ENCODE measurements around the gene ZNF438.

The ZNF438 gene

GRCh38 chr10:30847199-30847598 is 184.5 kb downstream of the ZNF438 start:
- DNase-seq (ENCODE audit: low spot score), result no peak

GRCh38 chr10:30846710-30847109 is 185.0 kb downstream of the ZNF438 start:
- DNase-seq (ENCODE audit: low spot score), result no peak

- DNase-seq (ENCODE audit: low spot score), result no peak
Measured at GRCh38 chr10:30842894-30843293, 188.8 kb downstream of the ZNF438 start.

- no peak for DNase-seq (ENCODE audit: low spot score)
Measured at GRCh38 chr10:30842185-30842584, 189.5 kb downstream of the ZNF438 start.

GRCh38 chr10:30840395-30841050 is 191.1 kb downstream of the ZNF438 start:
- no peak for DNase-seq (ENCODE audit: low spot score)

- no peak for DNase-seq (ENCODE audit: low spot score)
Measured at GRCh38 chr10:30839652-30840051, 192.0 kb downstream of the ZNF438 start.

- DNase-seq (ENCODE audit: low spot score), result no peak
Measured at GRCh38 chr10:30836406-30836805, 195.3 kb downstream of the ZNF438 start.

- no peak for DNase-seq (ENCODE audit: low spot score)
Measured at GRCh38 chr10:30835146-30835545, 196.5 kb downstream of the ZNF438 start.

- DNase-seq (ENCODE audit: low spot score), result no peak
Measured at GRCh38 chr10:30834651-30835050, 197.0 kb downstream of the ZNF438 start.

- no peak for DNase-seq (ENCODE audit: low spot score)
Measured at GRCh38 chr10:30834153-30834552, 197.5 kb downstream of the ZNF438 start.

- no peak for DNase-seq (ENCODE audit: low spot score)
Measured at GRCh38 chr10:30833628-30833970, 198.1 kb downstream of the ZNF438 start.

GRCh38 chr10:30832749-30833627 is 198.7 kb downstream of the ZNF438 start:
- no peak for DNase-seq (ENCODE audit: low spot score)

GRCh38 chr10:30832001-30832748 is 199.5 kb downstream of the ZNF438 start:
- no peak for DNase-seq (ENCODE audit: low spot score)

- DNase-seq (ENCODE audit: low spot score), result no peak
Measured at GRCh38 chr10:30831426-30831825, 200.2 kb downstream of the ZNF438 start.

GRCh38 chr10:30830315-30831230 is 201.1 kb downstream of the ZNF438 start:
- DNase-seq (ENCODE audit: low spot score), result no peak

GRCh38 chr10:30829901-30830300 is 201.8 kb downstream of the ZNF438 start:
- DNase-seq (ENCODE audit: low spot score), result no peak

GRCh38 chr10:30828680-30829079 is 203.0 kb downstream of the ZNF438 start:
- no peak for DNase-seq (ENCODE audit: low spot score)

- no peak for DNase-seq (ENCODE audit: low spot score)
Measured at GRCh38 chr10:30828164-30828563, 203.5 kb downstream of the ZNF438 start.

GRCh38 chr10:30827531-30828120 is 204.0 kb downstream of the ZNF438 start:
- no peak for DNase-seq (ENCODE audit: low spot score)

- no peak for DNase-seq (ENCODE audit: low spot score)
Measured at GRCh38 chr10:30826679-30827078, 205.0 kb downstream of the ZNF438 start.

GRCh38 chr10:30825495-30825894 is 206.2 kb downstream of the ZNF438 start:
- no peak for DNase-seq (ENCODE audit: low spot score)

All from CD4-positive, alpha-beta T cell treated with Interleukin-6 at 100 ng/mL for 8 hours (primary cell).